ENCODE measurements around the gene SUCO.

DNA sequence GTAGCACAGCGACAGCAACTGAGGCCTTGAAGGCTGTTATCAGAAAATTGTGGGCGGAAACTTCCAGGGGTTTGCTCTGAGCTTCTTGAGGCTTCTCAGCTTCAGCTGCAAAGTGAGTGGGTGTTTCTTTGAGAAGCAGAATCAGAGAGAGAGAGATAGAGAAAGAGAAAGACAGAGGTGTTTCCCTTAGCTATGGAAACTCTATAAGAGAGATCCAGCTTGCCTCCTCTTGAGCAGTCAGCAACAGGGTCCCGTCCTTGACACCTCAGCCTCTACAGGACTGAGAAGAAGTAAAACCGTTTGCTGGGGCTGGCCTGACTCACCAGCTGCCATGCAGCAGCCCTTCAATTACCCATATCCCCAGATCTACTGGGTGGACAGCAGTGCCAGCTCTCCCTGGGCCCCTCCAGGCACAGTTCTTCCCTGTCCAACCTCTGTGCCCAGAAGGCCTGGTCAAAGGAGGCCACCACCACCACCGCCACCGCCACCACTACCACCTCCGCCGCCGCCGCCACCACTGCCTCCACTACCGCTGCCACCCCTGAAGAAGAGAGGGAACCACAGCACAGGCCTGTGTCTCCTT is 126.0 kb downstream of the SUCO start, which contains the start of gene FASLG:
- TF ChIP-seq POLR2AphosphoS5 (IDR thresholded peaks at IDR 0.05) (no peak), POLR2A (IDR thresholded peaks at IDR 0.05; ENCODE audit: low read depth) (no peak)
- TF ChIP-seq, protein P1, sequence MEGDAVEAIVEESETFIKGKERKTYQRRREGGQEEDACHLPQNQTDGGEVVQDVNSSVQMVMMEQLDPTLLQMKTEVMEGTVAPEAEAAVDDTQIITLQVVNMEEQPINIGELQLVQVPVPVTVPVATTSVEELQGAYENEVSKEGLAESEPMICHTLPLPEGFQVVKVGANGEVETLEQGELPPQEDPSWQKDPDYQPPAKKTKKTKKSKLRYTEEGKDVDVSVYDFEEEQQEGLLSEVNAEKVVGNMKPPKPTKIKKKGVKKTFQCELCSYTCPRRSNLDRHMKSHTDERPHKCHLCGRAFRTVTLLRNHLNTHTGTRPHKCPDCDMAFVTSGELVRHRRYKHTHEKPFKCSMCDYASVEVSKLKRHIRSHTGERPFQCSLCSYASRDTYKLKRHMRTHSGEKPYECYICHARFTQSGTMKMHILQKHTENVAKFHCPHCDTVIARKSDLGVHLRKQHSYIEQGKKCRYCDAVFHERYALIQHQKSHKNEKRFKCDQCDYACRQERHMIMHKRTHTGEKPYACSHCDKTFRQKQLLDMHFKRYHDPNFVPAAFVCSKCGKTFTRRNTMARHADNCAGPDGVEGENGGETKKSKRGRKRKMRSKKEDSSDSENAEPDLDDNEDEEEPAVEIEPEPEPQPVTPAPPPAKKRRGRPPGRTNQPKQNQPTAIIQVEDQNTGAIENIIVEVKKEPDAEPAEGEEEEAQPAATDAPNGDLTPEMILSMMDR (IDR thresholded peaks at IDR 0.05), result no peak

All from esophagus muscularis mucosa (tissue), 3 donors.